Smooth muscle cell (in vitro differentiated cells): ENCODE measurements around the gene WNT5B. TPM values are rescaled to one million over a fixed set of nuclear protein-coding genes. Genes with fewer than 3 reads are reported as not detected.

Experiments
- DNase-seq: peaks from one replicate; lab custom pipeline; 2025; ENCODE audit not compliant: unreplicated experiment; lab: John Stamatoyannopoulos, UW
- H2AFZ ChIP-seq: fragments of 200-600 bp; sonication (generic); 2 replicates; pipeline ENCODE4 v1.6.0; 2016; ENCODE audit warnings: antibody characterized with exemption, low read depth, mild to moderate bottlenecking
- H3F3A ChIP-seq: fragments of 200-600 bp; sonication (generic); 2 replicates; pipeline ENCODE4 v1.6.0; 2017; ENCODE audit warnings: antibody characterized with exemption, low read depth
- H3K27ac ChIP-seq: fragments of 200-600 bp; sonication (generic); 2 replicates; pipeline ENCODE4 v1.5.1; 2016; ENCODE audit warnings: low read depth, mild to moderate bottlenecking
- H3K27me3 ChIP-seq: fragments of 200-600 bp; sonication (generic); 2 replicates; pipeline ENCODE4 v1.6.1; 2016; ENCODE audit warnings: low read depth, mild to moderate bottlenecking
- H3K36me3 ChIP-seq: fragments of 200-600 bp; sonication (generic); 2 replicates; pipeline ENCODE4 v1.5.1; 2016; ENCODE audit warnings: low read depth
- H3K4me1 ChIP-seq: fragments of 200-600 bp; sonication (generic); 2 replicates; pipeline ENCODE4 v1.5.1; 2016; ENCODE audit warnings: low read depth
- H3K4me2 ChIP-seq: fragments of 200-600 bp; sonication (generic); 2 replicates; pipeline ENCODE4 v1.6.0; 2016; ENCODE audit warnings: mild to moderate bottlenecking
- H3K4me3 ChIP-seq: fragments of 200-600 bp; sonication (generic); 2 replicates; pipeline ENCODE4 v1.5.1; 2016; ENCODE audit warnings: mild to moderate bottlenecking
- H3K79me2 ChIP-seq: fragments of 200-600 bp; sonication (generic); 2 replicates; pipeline ENCODE4 v1.6.0; 2016; ENCODE audit warnings: low read depth, mild to moderate bottlenecking
- H3K9ac ChIP-seq: fragments of 200-600 bp; sonication (generic); 2 replicates; pipeline ENCODE4 v1.6.0; 2016; ENCODE audit warnings: low read depth
- H3K9me3 ChIP-seq: fragments of 200-600 bp; sonication (generic); replicated peaks from 2 replicates; pipeline ENCODE4 v1.5.1; 2016; ENCODE audit warnings: low read depth
- H4K20me1 ChIP-seq: fragments of 200-600 bp; sonication (generic); 2 replicates; pipeline ENCODE4 v1.6.0; 2016; ENCODE audit warnings: low read depth
- CTCF ChIP-seq: fragments of 200-600 bp; sonication (generic); IDR thresholded peaks from 2 replicates; pipeline ENCODE4 v1.5.1; 2017; ENCODE audit warnings: borderline replicate concordance, mild to moderate bottlenecking, antibody characterized with exemption; ENCODE audit not compliant: insufficient read depth, poor library complexity, severe bottlenecking
- WGBS: methylation state at CpG from one replicate; pipeline ENCODE4 v1.1.7; 2016; ENCODE audit warnings: low lambda C conversion rate; 5-methylcytosine and 5-hydroxymethylcytosine counted together
- polyA plus RNA-seq: library from polyadenylated mRNA; unstranded; fragments of >200 nt; fragmentation: Nextera tagmentation; extraction: Ambion mirVana; gene quantifications from 2 replicates; pipeline ENCODE4 v1.2.1, GENCODE V29; 2016
- total RNA-seq: library from RNA; depleted of rRNA; stranded (reverse); fragments of >200 nt; gene quantifications from 2 replicates; pipeline ENCODE4 v1.2.3, GENCODE V29; 2014

Gene WNT5B
- total and polyA plus RNA-seq, 2 experiments from 2014 or later, result 11.5 to 31.7 TPM

DNA sequence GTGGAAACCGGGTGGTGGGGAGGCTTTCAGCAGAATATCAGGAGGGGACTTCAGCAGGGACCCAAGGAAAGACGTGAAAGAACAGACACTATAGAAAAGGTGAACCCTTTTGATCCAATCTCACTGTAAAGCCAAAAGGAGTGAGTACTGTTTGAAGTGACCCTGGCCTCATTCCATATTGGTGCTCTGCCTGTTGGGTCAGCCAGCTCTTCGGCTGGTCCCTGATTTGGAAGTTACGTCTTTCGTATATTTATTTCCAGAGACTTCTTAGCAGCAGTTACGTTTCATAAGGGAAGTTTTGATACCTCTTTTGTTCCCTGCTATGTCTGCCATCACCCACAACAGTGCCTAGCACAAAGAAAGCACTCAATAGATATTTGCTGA is 21.9 kb downstream of the WNT5B start:
- Histone ChIP-seq H3K27ac (no peak overlapping the region), H2AFZ (no peak overlapping the region), H3K27me3 (peaks cover 24% of the 10 kb centered on the region), H3K4me1 (no peaks in the 10 kb centered on the region), H3F3A (peaks cover 6% of the 10 kb centered on the region), H3K9ac (no peak overlapping the region), H3K4me2 (peak overlapping the region; percentile 57), H4K20me1 (no peaks in the 10 kb centered on the region), H3K79me2 (no peaks in the 10 kb centered on the region), H3K4me3 (no peak overlapping the region), H3K36me3 (no peaks in the 10 kb centered on the region), H3K9me3 (no peaks in the 10 kb centered on the region)
- DNase-seq, result no peak
- WGBS, result 88% methylated on average over 6 of the region's 6 CpGs
- TF ChIP-seq CTCF, result no peak

GRCh38 chr12:1651946-1652345 is 22.9 kb downstream of the WNT5B start:
- no peak overlapping the region for H3K27ac ChIP-seq
- H3K79me2 ChIP-seq, result no peaks in the 10 kb centered on the region
- peaks cover 7% of the 10 kb centered on the region for H3F3A ChIP-seq
- DNase-seq, result no peak
- H2AFZ ChIP-seq, result no peak overlapping the region
- H3K36me3 ChIP-seq, result no peaks in the 10 kb centered on the region
- H4K20me1 ChIP-seq, result no peaks in the 10 kb centered on the region
- no peaks in the 10 kb centered on the region for H3K9me3 ChIP-seq
- H3K27me3 ChIP-seq, result peaks cover 21% of the 10 kb centered on the region
- H3K4me2 ChIP-seq, result no peak overlapping the region
- H3K4me3 ChIP-seq, result no peak overlapping the region
- no peak overlapping the region for H3K9ac ChIP-seq
- H3K4me1 ChIP-seq, result no peaks in the 10 kb centered on the region
- TF ChIP-seq CTCF, result no peak

DNA sequence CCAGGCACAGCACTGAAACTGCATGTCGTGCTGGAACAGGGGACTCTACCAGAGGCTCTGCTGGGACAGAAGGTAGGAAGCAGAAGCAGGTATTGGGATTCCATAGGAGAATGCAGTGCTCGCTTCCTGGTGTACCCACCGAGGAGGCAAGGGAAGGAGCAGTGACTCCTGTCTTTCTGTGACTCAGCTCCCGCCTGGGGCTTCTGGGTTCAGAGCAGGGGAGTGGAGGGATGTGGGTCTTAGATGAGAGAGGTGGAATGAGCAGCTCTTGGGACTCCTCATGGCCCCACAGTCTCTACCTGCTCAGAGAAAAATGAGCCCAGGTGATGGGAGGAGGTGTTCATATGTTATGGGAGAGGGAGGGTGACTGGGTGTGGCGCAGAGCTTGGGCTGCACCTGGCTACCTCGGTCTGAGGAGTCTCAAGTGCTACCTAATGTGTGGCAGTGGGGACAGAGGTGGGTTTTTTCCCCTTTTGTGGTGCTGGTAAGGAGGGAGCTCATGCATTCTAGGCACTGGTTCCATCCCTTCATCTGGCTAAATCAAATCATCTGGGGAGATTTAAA is 26.3 kb downstream of the WNT5B start:
- Histone ChIP-seq H3K9me3 (no peaks in the 10 kb centered on the region), H3K4me1 (no peaks in the 10 kb centered on the region), H3K79me2 (no peaks in the 10 kb centered on the region), H3K36me3 (no peaks in the 10 kb centered on the region), H3K4me3 (no peak overlapping the region), H3K27me3 (peaks cover 13% of the 10 kb centered on the region), H3K9ac (no peak overlapping the region), H3F3A (peaks cover 21% of the 10 kb centered on the region), H3K27ac (no peak overlapping the region), H4K20me1 (no peaks in the 10 kb centered on the region), H2AFZ (no peak overlapping the region), H3K4me2 (no peak overlapping the region)
- no peak for TF ChIP-seq CTCF
- WGBS, result 79% methylated on average over 6 of the region's 6 CpGs
- DNase-seq, result no peak

- no peaks in the 10 kb centered on the region for H4K20me1 ChIP-seq
- no peaks in the 10 kb centered on the region for H3K36me3 ChIP-seq
- H3K27ac ChIP-seq, result no peak overlapping the region
- WGBS, result 83% methylated on average over 12 of the region's 12 CpGs
- TF ChIP-seq CTCF, result no peak
- H3K4me1 ChIP-seq, result no peaks in the 10 kb centered on the region
- H3K4me2 ChIP-seq, result no peak overlapping the region
- peaks cover 26% of the 10 kb centered on the region for H3F3A ChIP-seq
- DNase-seq, result no peak
- H3K9ac ChIP-seq, result no peak overlapping the region
- H3K27me3 ChIP-seq, result peaks cover 13% of the 10 kb centered on the region
- H3K9me3 ChIP-seq, result no peaks in the 10 kb centered on the region
- no peaks in the 10 kb centered on the region for H3K79me2 ChIP-seq
- H3K4me3 ChIP-seq, result no peak overlapping the region
- H2AFZ ChIP-seq, result no peak overlapping the region
Measured at GRCh38 chr12:1656902-1657301, 27.9 kb downstream of the WNT5B start.
